8988T (cell line): ENCODE data around the gene CD14.
"Not testable (repeated sequence)": the region's sequence is repeated elsewhere in the genome, so short reads cannot be mapped to it uniquely, and the experiment has no call there.

ENCODE experiments used
- DNase-seq: peaks from one replicate; pipeline ENCODE4 v3.0.0; 2011

The CD14 gene

DNA sequence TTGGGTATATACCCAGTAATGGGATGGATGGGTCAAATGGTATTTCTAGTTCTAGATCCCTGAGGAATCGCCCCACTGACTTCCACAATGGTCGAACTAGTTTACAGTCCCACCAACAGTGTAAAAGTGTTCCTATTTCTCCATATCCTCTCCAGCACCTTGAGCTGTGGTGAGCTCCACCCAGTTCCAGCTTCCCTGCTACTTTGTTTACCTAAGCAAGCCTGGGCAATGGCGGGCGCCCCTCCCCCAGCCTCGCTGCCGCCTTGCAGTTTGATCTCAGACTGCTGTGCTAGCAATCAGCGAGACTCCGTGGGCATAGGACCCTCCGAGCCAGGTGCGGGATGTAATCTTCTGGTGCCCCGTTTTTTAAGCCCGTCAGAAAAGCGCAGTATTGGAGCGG, 39.9 kb downstream of the CD14 start:
- DNase-seq, result not testable (repeated sequence)

DNA sequence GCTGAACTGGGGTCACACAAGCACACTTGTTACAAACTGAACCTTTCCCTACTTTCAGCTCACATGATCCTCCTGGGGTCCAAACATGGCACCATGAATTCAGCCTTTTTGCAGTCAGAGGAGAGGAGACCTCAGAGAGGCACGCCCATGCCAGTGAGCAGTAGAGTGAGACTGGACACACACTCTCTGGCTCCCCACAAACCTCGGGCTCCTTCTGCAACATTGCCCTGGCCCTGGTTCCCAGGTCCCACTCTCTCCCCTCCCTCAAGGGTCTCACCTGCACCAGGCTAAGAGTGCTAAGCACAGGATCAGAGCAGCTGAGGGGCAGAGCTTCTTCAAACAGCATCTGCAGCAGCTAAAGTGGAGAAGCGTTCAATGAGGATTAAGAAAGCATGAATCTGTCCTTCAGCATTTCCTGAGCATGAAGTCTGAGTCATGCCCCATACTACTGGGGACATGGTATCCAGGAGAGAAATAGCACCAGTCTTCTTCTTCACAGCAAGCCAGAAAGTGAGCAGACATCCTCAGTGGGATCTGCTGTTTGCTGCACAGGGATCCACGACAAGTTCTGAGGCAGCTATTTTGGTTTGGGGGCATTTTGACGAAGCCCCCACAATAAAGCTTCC, 41.1 kb downstream of the CD14 start:
- no peak for DNase-seq

DNA sequence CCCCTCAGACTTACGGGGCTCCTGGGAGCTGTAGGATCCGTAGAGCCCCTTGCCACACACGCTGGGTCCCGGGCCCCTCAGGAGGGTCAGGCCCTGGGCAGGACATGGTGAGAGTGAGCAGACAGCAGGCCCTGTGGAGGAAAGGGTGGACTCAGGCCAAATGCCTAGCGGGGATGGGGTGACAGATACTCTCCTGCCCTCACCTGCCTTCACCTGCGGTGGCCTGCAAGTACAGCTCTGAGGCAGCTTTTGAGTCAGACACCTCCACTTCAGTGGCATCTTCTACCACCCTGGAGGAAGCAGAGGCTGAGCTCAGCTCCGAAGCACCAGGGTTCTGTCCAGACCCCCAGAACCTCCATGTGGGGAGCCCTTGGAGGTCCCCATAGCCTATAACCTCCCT, 42.1 kb downstream of the CD14 start:
- DNase-seq, result no peak

DNA sequence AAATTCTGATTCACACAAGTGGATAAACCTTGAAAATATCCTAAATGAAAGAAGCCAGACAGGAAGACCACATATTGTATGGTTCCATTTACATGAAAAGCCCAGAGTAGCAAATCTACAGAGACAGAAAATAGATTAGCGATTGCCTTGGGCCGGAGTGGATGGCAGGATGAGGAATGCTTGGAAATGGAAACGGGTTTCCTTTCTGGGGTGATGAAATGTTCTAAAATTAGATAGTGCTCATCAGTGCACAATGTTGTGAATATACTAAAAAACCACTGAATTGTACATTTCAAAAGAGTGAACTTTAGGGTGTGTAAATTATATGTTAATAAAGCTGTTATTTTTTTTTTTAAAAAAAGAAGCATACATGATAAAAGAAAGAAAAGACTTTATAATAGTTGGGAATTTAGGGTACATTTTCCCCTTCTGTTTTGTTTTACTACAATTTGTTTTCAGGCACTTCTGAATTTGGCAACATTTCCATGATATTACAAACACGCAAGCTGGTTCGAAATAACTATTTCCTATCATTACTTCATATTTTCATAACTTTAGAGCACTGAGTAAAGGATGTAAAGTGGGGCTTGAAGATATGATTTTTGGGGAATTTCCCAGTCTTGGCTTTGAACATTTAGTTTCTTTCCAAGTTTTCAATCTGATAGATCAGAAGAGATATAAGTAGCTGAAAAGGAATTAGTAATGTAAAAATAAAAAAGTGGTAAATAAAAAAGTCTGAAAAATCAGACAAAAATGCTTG, 44.5 kb downstream of the CD14 start:
- DNase-seq, result no peak

DNA sequence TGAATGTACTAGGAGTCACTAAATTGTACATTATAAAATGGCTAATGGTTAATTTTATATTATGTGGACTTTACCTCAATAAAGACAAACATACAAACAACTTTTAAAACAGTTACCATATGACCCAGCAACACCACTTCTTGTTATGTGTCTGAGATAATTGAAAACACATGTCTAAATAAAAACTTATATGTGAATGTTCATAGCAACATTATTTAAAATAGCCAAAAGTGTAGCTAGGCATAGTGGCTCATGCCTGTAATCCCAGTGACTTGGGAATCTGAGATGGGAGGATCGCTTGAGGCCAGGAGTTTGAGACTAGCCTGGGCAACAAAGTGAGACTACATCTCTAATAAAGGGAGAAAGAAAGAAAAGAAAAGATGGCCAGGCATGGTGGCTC, 45.5 kb downstream of the CD14 start:
- no peak for DNase-seq
